K562 (cell line): ENCODE data around the gene TXLNG. TPM values are rescaled to one million over a fixed set of nuclear protein-coding genes. Genes with fewer than 3 reads are reported as not detected.

Source experiments
- ATAC-seq: fragments of 200-7000 bp; cut with Tn5 transposase; 3 replicates; pipeline ENCODE4 v1.9.1; 2020; ENCODE audit warnings: moderate library complexity
- BruUV-seq: library from RNA; stranded (reverse); fragments of 400-500 nt; replicated peaks from 2 replicates; lab custom pipeline; 2021; lab: Mats Ljungman, UMichigan
- CTCF ChIA-PET: fragments of 300-600 bp; formaldehyde crosslinking; extraction: SDS; loops from one replicate; lab custom pipeline; 2021; ENCODE audit warnings: low intra/inter-chr PET ratio; lab: Yijun Ruan, JAX
- POLR2A ChIA-PET: fragments of 300-600, 350-650 bp; sonication (Branson Sonifier 250); formaldehyde crosslinking; extraction: SDS; loops from one replicate; lab custom pipeline; 2021; ENCODE audit warnings: antibody characterized with exemption, inconsistent platforms; lab: Yijun Ruan, JAX
- DNase-seq, 4 experiments: peaks; one replicate each; pipeline versions ENCODE4 v3.0.0 to v3.0.0-alpha.2; 2011 to 2018; ENCODE audit warnings: low spot score in 3 of 4, mixed read lengths in 3 of 4; ENCODE audit errors: extremely low read depth in 1 of 4
- FAIRE-seq: peaks from 2 replicates; lab custom pipeline; 2011; peaks lifted over from hg19 to GRCh38; lab: Jason Lieb, UNC
- H2AFZ ChIP-seq: 2 replicates; pipeline ENCODE4 v1.6.0; 2011; ENCODE audit warnings: low read depth, low read length, control low read depth, inconsistent platforms
- H3K27ac ChIP-seq: fragments of 200-600 bp; 3 replicates; pipeline ENCODE4 v1.8.0; 2011; ENCODE audit warnings: low read depth, mild to moderate bottlenecking, control low read depth, inconsistent platforms, low read length, moderate library complexity, mixed read lengths; ENCODE audit errors: extremely low read depth
- H3K27me3 ChIP-seq, 2 experiments: fragments of 300-600 bp in 1 of 2; 2 replicates in 1 of 2; 3 replicates in 1 of 2; pipeline versions ENCODE4 v1.6.0 to v1.8.0; 2011; ENCODE audit warnings: inconsistent platforms in 2 of 2, low read length in 2 of 2, mild to moderate bottlenecking in 1 of 2, mixed read lengths in 1 of 2, moderate library complexity in 1 of 2; ENCODE audit not compliant: control insufficient read depth in 2 of 2, insufficient read depth in 2 of 2
- H3K36me3 ChIP-seq: fragments of 300-600 bp; 3 replicates; pipeline ENCODE4 v1.8.0; 2011; ENCODE audit warnings: mild to moderate bottlenecking, low read length, inconsistent platforms; ENCODE audit not compliant: control insufficient read depth, insufficient read depth
- H3K4me1 ChIP-seq, 2 experiments: fragments of 200-600 bp in 1 of 2; replicated peaks in 1 of 2; 2 replicates in 1 of 2; 3 replicates in 1 of 2; pipeline versions ENCODE4 v1.5.1 to v1.8.0; 2011; ENCODE audit warnings: inconsistent platforms in 2 of 2, low read length in 2 of 2, mild to moderate bottlenecking in 1 of 2, mixed read lengths in 1 of 2, moderate library complexity in 1 of 2; ENCODE audit not compliant: control insufficient read depth in 2 of 2, insufficient read depth in 2 of 2
- H3K4me2 ChIP-seq: 2 replicates; pipeline ENCODE4 v1.6.1; 2011; ENCODE audit warnings: low read length, control low read depth, inconsistent platforms, mixed read lengths; ENCODE audit not compliant: insufficient read depth
- H3K4me3 ChIP-seq: fragments of 200-600 bp; sonication (generic), shearing (Covaris generic); 2 replicates; pipeline ENCODE4 v1.5.1; 2016; ENCODE audit warnings: control low read depth, inconsistent platforms
- H3K79me2 ChIP-seq: fragments of 200-600 bp; 3 replicates; pipeline ENCODE4 v1.8.0; 2011; ENCODE audit warnings: low read length, inconsistent platforms; ENCODE audit not compliant: control insufficient read depth, insufficient read depth
- H3K9ac ChIP-seq, 2 experiments: 2 replicates each; pipeline versions ENCODE4 v1.6.0 to v1.6.1; 2011; ENCODE audit warnings: low read depth in 2 of 2, low read length in 2 of 2, control low read depth in 1 of 2, inconsistent platforms in 1 of 2, mild to moderate bottlenecking in 1 of 2, mixed read lengths in 1 of 2; ENCODE audit not compliant: insufficient read depth in 1 of 2
- H3K9me1 ChIP-seq: one replicate; pipeline ENCODE4 v1.6.0; 2011; ENCODE audit warnings: inconsistent platforms, mild to moderate bottlenecking, low read length, moderate library complexity; ENCODE audit not compliant: control insufficient read depth, insufficient read depth
- H3K9me3 ChIP-seq: replicated peaks from 2 replicates; pipeline ENCODE4 v1.5.1; 2011; ENCODE audit warnings: low read depth, low read length, inconsistent platforms; ENCODE audit not compliant: control insufficient read depth, insufficient read depth
- H4K20me1 ChIP-seq: replicated peaks from 2 replicates; pipeline ENCODE4 v1.6.1; 2011; ENCODE audit warnings: low read length, inconsistent platforms, mixed read lengths; ENCODE audit not compliant: control insufficient read depth, insufficient read depth
- POLR2B ChIP-seq: fragments of 450-650 bp; IDR thresholded peaks from 2 replicates; pipeline ENCODE4 v1.6.1; 2018; ENCODE audit warnings: low read depth; ENCODE audit not compliant: partially characterized antibody
- SMAD3 ChIP-seq: fragments of 450-650 bp; formaldehyde crosslinking; conservative IDR thresholded peaks from 2 replicates; pipeline ENCODE4 v1.4.0; 2020; ENCODE audit warnings: mild to moderate bottlenecking
- TCF3 ChIP-seq: sonication (generic); formaldehyde crosslinking; IDR thresholded peaks from 2 replicates; pipeline ENCODE4 v1.4.0; 2020; ENCODE audit warnings: mild to moderate bottlenecking, missing genetic modification reagents
- WGBS: fragments of 100-300 bp; shearing (Covaris generic); methylation state at CpG from one replicate; pipeline ENCODE4 v1.1.6; 2016; ENCODE audit warnings: low coverage, mixed read lengths; ENCODE audit not compliant: insufficient coverage; ENCODE audit errors: missing lambda C conversion rate; 5-methylcytosine and 5-hydroxymethylcytosine counted together
- in situ Hi-C: fragments of 300-500 bp; cut with MboI; formaldehyde crosslinking; loops from 4 replicates; pipeline ENCODE4 v1.15.0; 2018; ENCODE audit warnings: inconsistent platforms, mixed read lengths
- intact Hi-C: fragments of 100-400 bp; cut with micrococcal nuclease; formaldehyde crosslinking; loops from 2 replicates; pipeline ENCODE4 v1.14.2; 2022
- polyA plus RNA-seq, 8 experiments: library from polyadenylated mRNA; depleted of rRNA in 4 of 8; stranded (reverse) in 5 of 8; unstranded in 3 of 8; fragments of >200 nt; fragmentation: Nextera tagmentation in 2 of 8; fragmentation: Illumina TruSeq in 1 of 8; extraction: Ambion mirVana in 2 of 8; extraction: Trizol in 1 of 8; gene quantifications; 2 replicates each; pipeline versions ENCODE4 v1.2.1 to v1.2.3, GENCODE V29; 2011 to 2014; ENCODE audit warnings: inconsistent platforms in 1 of 8, missing spikeins in 1 of 8
- total RNA-seq, 7 experiments: library from RNA; depleted of rRNA in 6 of 7; stranded (reverse); fragments of >200 nt in 6 of 7; fragmentation: Illumina TruSeq in 2 of 7; extraction: Trizol in 2 of 7; gene quantifications; 2 replicates each; pipeline versions ENCODE4 v1.2.1 to v1.2.3, GENCODE V29; 2011 to 2021; ENCODE audit warnings: low replicate concordance in 1 of 7
- TF ChIP-seq, protein P1 (sequence below): fragments of 250-450 bp; sonication (Bioruptor Pico); IDR thresholded peaks from 2 replicates; pipeline ENCODE4 v1.8.0; 2021; ENCODE audit warnings: borderline replicate concordance, mild to moderate bottlenecking, moderate library complexity; ENCODE audit not compliant: poor library complexity, severe bottlenecking
- TF ChIP-seq, protein P2 (sequence below): fragments of 250-450 bp; sonication (Bioruptor Pico); IDR thresholded peaks from 2 replicates; pipeline ENCODE4 v1.5.0; 2021

TXLNG gene
- total and polyA plus RNA-seq, 9 of the 15 experiments (the other 6 are each of a cell fraction or from before 2014, with no cell fraction given): 13.1 to 47.0 (median 31.6) TPM

DNA sequence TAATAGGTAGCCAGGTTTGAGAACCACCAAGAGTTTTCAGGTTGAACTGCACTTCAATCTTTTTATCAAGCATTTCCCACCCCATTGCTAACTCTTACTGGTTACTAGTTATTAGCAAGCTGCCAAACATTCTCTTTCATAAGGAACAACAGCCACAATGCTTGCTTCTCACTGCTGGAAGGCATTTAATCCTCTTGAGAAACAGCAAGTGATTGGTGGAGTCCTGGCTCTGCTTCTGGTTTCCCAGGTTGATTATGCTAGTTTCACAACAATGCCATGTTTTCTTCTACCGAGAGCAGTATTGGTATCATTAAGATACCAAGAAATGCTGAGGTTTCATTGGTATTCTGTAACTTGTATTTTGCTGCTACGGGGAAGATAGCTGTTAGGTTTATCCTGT is 32.2 kb upstream of the TXLNG start:
- Histone ChIP-seq H2AFZ (no peak overlapping the region), H3K9me3 (no peaks in the 10 kb centered on the region), H3K4me3 (no peak overlapping the region), H3K27ac (no peak overlapping the region), H3K79me2 (no peaks in the 10 kb centered on the region; the same call in 2 of the 3 replicates), H3K4me1 (no peaks in the 10 kb centered on the region), H3K27me3 (no peaks in the 10 kb centered on the region), H4K20me1 (no peaks in the 10 kb centered on the region), H3K9me1 (no peaks in the 10 kb centered on the region), H3K36me3 (peaks cover 60% of the 10 kb centered on the region), H3K9ac (no peak overlapping the region), H3K4me2 (no peak overlapping the region)
- ATAC-seq (no peak), DNase-seq (no peak), FAIRE-seq (no peak)
- no TSS peak for BruUV-seq
- 86% methylated on average over 2 of the region's 2 CpGs for WGBS
- CTCF ChIA-PET: no interaction called here
- TF ChIP-seq, protein P1, sequence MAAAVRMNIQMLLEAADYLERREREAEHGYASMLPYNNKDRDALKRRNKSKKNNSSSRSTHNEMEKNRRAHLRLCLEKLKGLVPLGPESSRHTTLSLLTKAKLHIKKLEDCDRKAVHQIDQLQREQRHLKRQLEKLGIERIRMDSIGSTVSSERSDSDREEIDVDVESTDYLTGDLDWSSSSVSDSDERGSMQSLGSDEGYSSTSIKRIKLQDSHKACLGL: no peak
- TF ChIP-seq POLR2B: no peak
- TF ChIP-seq, protein P2, sequence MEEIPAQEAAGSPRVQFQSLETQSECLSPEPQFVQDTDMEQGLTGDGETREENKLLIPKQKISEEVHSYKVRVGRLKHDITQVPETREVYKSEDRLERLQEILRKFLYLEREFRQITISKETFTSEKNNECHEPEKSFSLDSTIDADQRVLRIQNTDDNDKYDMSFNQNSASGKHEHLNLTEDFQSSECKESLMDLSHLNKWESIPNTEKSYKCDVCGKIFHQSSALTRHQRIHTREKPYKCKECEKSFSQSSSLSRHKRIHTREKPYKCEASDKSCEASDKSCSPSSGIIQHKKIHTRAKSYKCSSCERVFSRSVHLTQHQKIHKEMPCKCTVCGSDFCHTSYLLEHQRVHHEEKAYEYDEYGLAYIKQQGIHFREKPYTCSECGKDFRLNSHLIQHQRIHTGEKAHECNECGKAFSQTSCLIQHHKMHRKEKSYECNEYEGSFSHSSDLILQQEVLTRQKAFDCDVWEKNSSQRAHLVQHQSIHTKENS (CRISPR knock-in tag): no peak
- no peak for TF ChIP-seq SMAD3 (CRISPR knock-in tag)
- TF ChIP-seq TCF3 (CRISPR knock-in tag): no peak
- intact Hi-C loops: no loop called here
- POLR2A ChIA-PET: interaction anchor here (0.6 to 1.3 kb wide), 5 partner anchors 10 to 1348 kb away, joined by 3 to 5 read pairs (median 3); no protein-coding TSS in a partner anchor
- in situ Hi-C loops: no loop called here
